Esophagus squamous epithelium (tissue), 5 donors: ENCODE data around the gene MUC3A. TPM values are rescaled to one million over a fixed set of nuclear protein-coding genes. Genes with fewer than 3 reads are reported as not detected.
"Not testable (repeated sequence)": the region's sequence is repeated elsewhere in the genome, so short reads cannot be mapped to it uniquely, and the experiment has no call there.

ENCODE experiments used
- DNase-seq: peaks from one replicate; lab custom pipeline; 2025; lab: John Stamatoyannopoulos, UW
- H3K27ac ChIP-seq, 4 donors: fragments of 200-600 bp; sonication (generic); one replicate each; pipeline ENCODE4 v1.5.1; 2016 to 2019; ENCODE audit warnings: mild to moderate bottlenecking in 1 of 4
- H3K27me3 ChIP-seq, 4 donors: fragments of 200-600 bp; sonication (generic); 1 replicate in 3 of 4; 2 replicates in 1 of 4; pipeline versions ENCODE4 v1.5.1 to v1.6.0; 2017 to 2021; ENCODE audit warnings: antibody characterized with exemption in 1 of 4
- H3K36me3 ChIP-seq, 3 donors: fragments of 200-600 bp; sonication (generic); one replicate each; pipeline ENCODE4 v1.5.1; 2016 to 2019
- H3K4me1 ChIP-seq, 3 donors: fragments of 200-600 bp; sonication (generic); one replicate each; pipeline ENCODE4 v1.5.1; 2017 to 2019
- H3K4me3 ChIP-seq, 4 donors: fragments of 200-600 bp; sonication (generic); 1 replicate in 3 of 4; 2 replicates in 1 of 4; pipeline ENCODE4 v1.5.1; 2016 to 2019; ENCODE audit warnings: mild to moderate bottlenecking in 2 of 4, moderate library complexity in 1 of 4
- H3K9me3 ChIP-seq, 3 donors: fragments of 200-600 bp; sonication (generic); one replicate each; pipeline ENCODE4 v1.5.1; 2016 to 2019
- CTCF ChIP-seq, 6 experiments: fragments of 450-650 bp in 4 of 6; fragments of 200-600 bp in 2 of 6; sonication (generic) in 2 of 6; IDR thresholded peaks; one replicate each; pipeline ENCODE4 v1.5.1; 2016 to 2019; ENCODE audit warnings: antibody characterized with exemption in 6 of 6, mild to moderate bottlenecking in 4 of 6, moderate library complexity in 4 of 6
- POLR2A ChIP-seq, 4 donors: fragments of 450-650 bp; IDR thresholded peaks; one replicate each; pipeline ENCODE4 v1.6.1; 2017; ENCODE audit warnings: antibody characterized with exemption in 4 of 4, mild to moderate bottlenecking in 4 of 4, moderate library complexity in 3 of 4
- WGBS, 2 donors: methylation state at CpG; one replicate each; pipeline ENCODE4 v1.1.5; 2018; 5-methylcytosine and 5-hydroxymethylcytosine counted together
- intact Hi-C: fragments of 100-400 bp; cut with DNase I; formaldehyde crosslinking; loops from one replicate; pipeline ENCODE4 v1.15.0; 2022
- total RNA-seq, 4 donors: library from RNA; depleted of rRNA; stranded (reverse); fragments of >200 nt; gene quantifications; one replicate each; pipeline ENCODE4 v1.1.0, GENCODE V29; 2016
- donor health status: DM: yes; HTN: yes; CAD: no.

The MUC3A gene
- total RNA-seq, 4 donors from 2014 or later: under 0.01 TPM; not detected in 3

- no peak overlapping the region for H3K4me3 ChIP-seq
- H3K27me3 ChIP-seq: no peaks in the 10 kb centered on the region
- 87 to 93% methylated on average over 9 of the region's 9 CpGs for WGBS, 2 donors
- H3K4me1 ChIP-seq: no peaks in the 10 kb centered on the region
- no peaks in the 10 kb centered on the region for H3K9me3 ChIP-seq
- intact Hi-C loops: no loop called here
- no peak for TF ChIP-seq CTCF (IDR thresholded peaks at IDR 0.05)
- no peak for TF ChIP-seq POLR2A (IDR thresholded peaks at IDR 0.05)
- DNase-seq: no peak
- H3K36me3 ChIP-seq: no peaks in the 10 kb centered on the region
- no peak overlapping the region for H3K27ac ChIP-seq
These were observed 42.3 kb downstream of the MUC3A start for GRCh38 chr7:100991631-100992030.

DNA sequence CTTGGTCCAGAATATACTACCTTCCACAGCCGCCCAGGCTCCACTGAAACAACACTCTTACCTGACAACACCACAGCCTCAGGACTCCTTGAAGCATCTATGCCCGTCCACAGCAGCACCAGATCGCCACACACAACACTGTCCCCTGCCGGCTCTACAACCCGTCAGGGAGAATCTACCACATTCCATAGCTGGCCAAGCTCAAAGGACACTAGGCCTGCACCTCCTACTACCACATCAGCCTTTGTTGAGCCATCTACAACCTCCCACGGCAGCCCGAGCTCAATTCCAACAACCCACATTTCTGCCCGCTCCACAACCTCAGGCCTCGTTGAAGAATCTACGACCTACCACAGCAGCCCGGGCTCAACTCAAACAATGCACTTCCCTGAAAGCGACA lies 42.9 kb downstream of the MUC3A start:
- H3K36me3 ChIP-seq, H3K27ac ChIP-seq, H3K27me3 ChIP-seq, intact Hi-C loops, H3K4me3 ChIP-seq, H3K9me3 ChIP-seq, DNase-seq, H3K4me1 ChIP-seq: not testable (repeated sequence)
- whole genome bisulfite sequencing, 2 donors: 83 to 86% methylated on average over 12 of the region's 12 CpGs

- H3K4me1 ChIP-seq, H3K4me3 ChIP-seq, H3K9me3 ChIP-seq, intact Hi-C loops, DNase-seq, H3K27ac ChIP-seq, H3K36me3 ChIP-seq, H3K27me3 ChIP-seq: not testable (repeated sequence)
- WGBS, 2 donors: no CpG with 5 or more reads among the region's 9 CpGs
These were observed 45.3 kb downstream of the MUC3A start for GRCh38 chr7:100994671-100995070.

GRCh38 chr7:100998530-100998929 lies 49.2 kb downstream of the MUC3A start:
- DNase-seq, H3K27ac ChIP-seq, intact Hi-C loops, H3K9me3 ChIP-seq, H3K27me3 ChIP-seq, H3K4me1 ChIP-seq, H3K36me3 ChIP-seq, H3K4me3 ChIP-seq: not testable (repeated sequence)
- WGBS, 2 donors: 77 to 79% methylated on average over 5 to 6 of the region's 10 CpGs

DNA sequence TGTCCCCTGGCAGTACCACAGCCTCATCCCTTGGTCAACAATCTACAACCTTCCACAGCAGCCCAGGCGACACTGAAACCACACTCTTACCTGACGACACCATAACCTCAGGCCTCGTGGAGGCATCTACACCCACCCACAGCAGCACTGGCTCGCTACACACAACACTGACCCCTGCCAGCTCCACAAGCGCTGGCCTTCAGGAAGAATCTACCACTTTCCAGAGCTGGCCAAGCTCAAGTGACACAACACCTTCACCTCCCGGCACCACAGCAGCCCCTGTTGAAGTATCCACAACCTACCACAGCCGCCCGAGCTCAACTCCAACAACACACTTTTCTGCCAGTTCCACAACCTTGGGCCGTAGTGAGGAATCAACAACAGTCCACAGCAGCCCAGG lies 50.0 kb downstream of the MUC3A start:
- H3K27ac ChIP-seq, H3K4me1 ChIP-seq, H3K36me3 ChIP-seq, DNase-seq, H3K9me3 ChIP-seq, intact Hi-C loops, H3K27me3 ChIP-seq, H3K4me3 ChIP-seq: not testable (repeated sequence)
- WGBS, 2 donors: no CpG with 5 or more reads among the region's 9 CpGs

DNA sequence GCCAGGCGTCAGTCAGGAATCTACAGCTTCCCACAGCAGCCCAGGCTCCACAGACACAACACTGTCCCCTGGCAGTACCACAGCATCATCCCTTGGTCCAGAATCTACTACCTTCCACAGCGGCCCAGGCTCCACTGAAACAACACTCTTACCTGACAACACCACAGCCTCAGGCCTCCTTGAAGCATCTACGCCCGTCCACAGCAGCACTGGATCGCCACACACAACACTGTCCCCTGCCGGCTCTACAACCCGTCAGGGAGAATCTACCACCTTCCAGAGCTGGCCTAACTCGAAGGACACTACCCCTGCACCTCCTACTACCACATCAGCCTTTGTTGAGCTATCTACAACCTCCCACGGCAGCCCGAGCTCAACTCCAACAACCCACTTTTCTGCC lies 50.7 kb downstream of the MUC3A start:
- H3K27me3 ChIP-seq, H3K4me1 ChIP-seq, H3K36me3 ChIP-seq, H3K9me3 ChIP-seq, H3K27ac ChIP-seq, H3K4me3 ChIP-seq, DNase-seq, intact Hi-C loops: not testable (repeated sequence)
- 80 to 86% methylated on average over 8 to 9 of the region's 10 CpGs for WGBS, 2 donors

GRCh38 chr7:101002333-101002732 lies 53.0 kb downstream of the MUC3A start:
- 96% methylated on average over 4 of the region's 8 CpGs; no CpG with 5 or more reads in 1 of the 2 donors for WGBS, 2 donors
- H3K4me1 ChIP-seq, H3K9me3 ChIP-seq, DNase-seq, H3K27me3 ChIP-seq, H3K36me3 ChIP-seq, H3K27ac ChIP-seq, intact Hi-C loops, H3K4me3 ChIP-seq: not testable (repeated sequence)

DNA sequence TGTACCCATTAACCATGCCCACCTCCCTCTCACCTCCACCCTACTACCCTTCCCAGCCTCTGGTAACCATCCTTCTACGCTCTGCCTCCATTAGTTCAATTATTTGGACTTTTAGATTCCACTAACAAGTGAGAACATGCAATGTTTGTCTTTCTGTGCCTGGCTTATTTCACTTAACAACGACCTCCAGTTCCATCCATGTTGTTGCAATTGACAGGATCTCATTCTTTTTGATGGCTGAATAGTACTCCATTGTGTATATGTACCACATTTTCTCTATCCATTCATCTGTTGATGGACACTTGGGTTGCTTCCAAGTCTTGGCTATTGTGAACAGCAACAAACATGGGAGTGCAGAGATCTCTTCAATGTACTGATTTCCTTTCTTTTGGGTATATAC lies 58.0 kb downstream of the MUC3A start:
- 49 to 51% methylated on average over 2 of the region's 2 CpGs for WGBS, 2 donors
- H3K27me3 ChIP-seq, intact Hi-C loops, H3K4me3 ChIP-seq, H3K36me3 ChIP-seq, H3K4me1 ChIP-seq, H3K9me3 ChIP-seq, H3K27ac ChIP-seq, DNase-seq: not testable (repeated sequence)

GRCh38 chr7:101009629-101010028 lies 60.3 kb downstream of the MUC3A start:
- intact Hi-C loops: no loop called here
- Histone ChIP-seq H3K27ac (no peak overlapping the region), H3K9me3 (no peaks in the 10 kb centered on the region), H3K4me1 (no peaks in the 10 kb centered on the region), H3K4me3 (no peak overlapping the region), H3K27me3 (peaks cover 0 to 9% (median 0%) of the 10 kb centered on the region in 4 donors), H3K36me3 (no peaks in the 10 kb centered on the region)
- DNase-seq: no peak
- 73 to 79% methylated on average over 5 of the region's 5 CpGs for WGBS, 2 donors
- TF ChIP-seq POLR2A (IDR thresholded peaks at IDR 0.05) (no peak), CTCF (IDR thresholded peaks at IDR 0.05) (no peak)
